T1000 (cell line): ENCODE data around the gene GALNTL6.
A peak's percentile ranks its signal among the peaks of the same experiment; 100 is the strongest.
"Not testable (repeated sequence)": the region's sequence is repeated elsewhere in the genome, so short reads cannot be mapped to it uniquely, and the experiment has no call there.

Source experiments
- DNase-seq: peaks from one replicate; lab custom pipeline; 2025; ENCODE audit warnings: mixed read lengths; lab: John Stamatoyannopoulos, UW

GALNTL6 gene

GRCh38 chr4:172404676-172405075, 591.5 kb downstream of the GALNTL6 start:
- DNase-seq = no peak

- no peak for DNase-seq
These were observed 597.2 kb downstream of the GALNTL6 start for GRCh38 chr4:172410363-172410762.

GRCh38 chr4:172411149-172411548, 597.9 kb downstream of the GALNTL6 start:
- no peak for DNase-seq

- no peak for DNase-seq
These were observed 599.8 kb downstream of the GALNTL6 start for GRCh38 chr4:172412851-172413580.

- DNase-seq = not testable (repeated sequence)
These were observed 615.8 kb downstream of the GALNTL6 start for GRCh38 chr4:172428979-172429378.

GRCh38 chr4:172480471-172480870, 667.3 kb downstream of the GALNTL6 start:
- DNase-seq = no peak

- DNase-seq = no peak
These were observed 668.8 kb downstream of the GALNTL6 start for GRCh38 chr4:172481802-172482508.

- no peak for DNase-seq
These were observed 671.8 kb downstream of the GALNTL6 start for GRCh38 chr4:172485007-172485406.

- no peak for DNase-seq
These were observed 673.3 kb downstream of the GALNTL6 start for GRCh38 chr4:172486531-172486930.

GRCh38 chr4:172489861-172490260, 676.7 kb downstream of the GALNTL6 start:
- DNase-seq = no peak

- no peak for DNase-seq
These were observed 682.6 kb downstream of the GALNTL6 start for GRCh38 chr4:172495769-172496168.

GRCh38 chr4:172497321-172497720, 684.1 kb downstream of the GALNTL6 start:
- DNase-seq = no peak

- no peak for DNase-seq
These were observed 700.8 kb downstream of the GALNTL6 start for GRCh38 chr4:172514011-172514410.

- DNase-seq = no peak
These were observed 701.6 kb downstream of the GALNTL6 start for GRCh38 chr4:172514801-172515200.

GRCh38 chr4:172515266-172515879, 702.2 kb downstream of the GALNTL6 start:
- DNase-seq = peak; percentile 54

GRCh38 chr4:172517391-172517790, 704.2 kb downstream of the GALNTL6 start:
- DNase-seq = no peak

- no peak for DNase-seq
These were observed 708.0 kb downstream of the GALNTL6 start for GRCh38 chr4:172521248-172521647.

GRCh38 chr4:172521680-172522079, 708.5 kb downstream of the GALNTL6 start:
- DNase-seq = no peak

- no peak for DNase-seq
These were observed 730.0 kb downstream of the GALNTL6 start for GRCh38 chr4:172543249-172543648.

GRCh38 chr4:172546782-172547181, 733.6 kb downstream of the GALNTL6 start:
- no peak for DNase-seq

- DNase-seq = no peak
These were observed 734.5 kb downstream of the GALNTL6 start for GRCh38 chr4:172547724-172548123.

- no peak for DNase-seq
These were observed 740.0 kb downstream of the GALNTL6 start for GRCh38 chr4:172553216-172553615.

GRCh38 chr4:172554588-172554987, 741.4 kb downstream of the GALNTL6 start:
- no peak for DNase-seq
